ENCODE data around the gene USH1C.

Gene USH1C

DNA sequence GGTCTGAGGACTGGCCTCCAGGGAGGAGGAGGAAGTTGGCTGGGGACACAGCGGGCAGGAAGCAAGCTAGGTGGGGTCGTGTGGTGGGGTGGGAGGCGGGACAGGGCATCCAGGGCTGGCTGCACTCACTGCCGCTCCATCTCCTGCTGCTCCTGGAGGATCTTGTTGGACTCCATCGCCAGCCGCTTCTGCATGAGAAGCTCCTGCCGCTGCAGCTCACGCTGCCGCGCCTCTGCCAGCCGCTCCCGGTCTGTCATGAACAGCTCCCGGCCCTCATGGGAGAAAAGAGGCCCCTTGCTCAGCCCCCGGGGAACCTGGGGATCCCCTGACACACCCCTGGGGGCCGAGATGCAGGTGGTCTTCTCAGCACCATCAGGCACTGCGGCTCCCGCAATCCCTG lies 21.6 kb downstream of the USH1C start:
- no peak for DNase-seq

DNA sequence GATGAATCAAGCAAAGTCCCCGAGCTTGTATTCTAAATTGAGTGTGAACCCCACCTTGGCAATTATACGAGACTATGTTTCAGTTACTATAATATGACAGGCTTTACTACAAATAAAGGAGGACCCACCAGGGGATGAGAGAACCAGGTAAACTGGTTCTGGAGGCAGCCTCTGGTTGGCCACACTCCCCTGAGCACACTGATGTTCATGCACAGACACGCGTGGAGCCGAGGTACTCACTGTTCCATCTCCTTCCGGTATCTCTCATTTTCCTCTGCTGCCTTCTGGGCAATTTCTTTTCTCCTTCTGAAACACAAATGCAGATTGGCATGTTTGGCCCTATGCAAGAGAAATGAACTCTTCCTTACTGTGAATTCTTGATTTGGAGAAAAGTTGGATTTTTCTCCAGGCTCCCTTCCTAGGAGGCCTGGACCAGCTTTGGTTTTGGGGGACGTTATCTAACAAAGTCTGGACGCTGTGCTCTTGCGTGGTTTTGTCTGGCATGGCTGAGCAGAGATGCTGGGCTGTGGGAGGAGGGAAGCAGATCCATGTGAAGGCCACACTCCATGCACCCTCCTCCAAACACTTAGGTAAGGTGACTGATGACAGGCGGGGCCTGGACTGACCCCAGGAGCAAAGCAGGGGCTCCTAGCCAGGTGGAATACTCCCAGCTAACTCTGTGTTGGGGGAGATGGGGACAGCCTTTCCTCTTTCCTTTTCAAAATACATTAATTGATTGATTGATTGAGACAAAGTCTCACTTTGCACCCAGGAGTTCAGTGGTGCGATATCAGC lies 22.9 kb downstream of the USH1C start:
- DNase-seq, result no peak

DNA sequence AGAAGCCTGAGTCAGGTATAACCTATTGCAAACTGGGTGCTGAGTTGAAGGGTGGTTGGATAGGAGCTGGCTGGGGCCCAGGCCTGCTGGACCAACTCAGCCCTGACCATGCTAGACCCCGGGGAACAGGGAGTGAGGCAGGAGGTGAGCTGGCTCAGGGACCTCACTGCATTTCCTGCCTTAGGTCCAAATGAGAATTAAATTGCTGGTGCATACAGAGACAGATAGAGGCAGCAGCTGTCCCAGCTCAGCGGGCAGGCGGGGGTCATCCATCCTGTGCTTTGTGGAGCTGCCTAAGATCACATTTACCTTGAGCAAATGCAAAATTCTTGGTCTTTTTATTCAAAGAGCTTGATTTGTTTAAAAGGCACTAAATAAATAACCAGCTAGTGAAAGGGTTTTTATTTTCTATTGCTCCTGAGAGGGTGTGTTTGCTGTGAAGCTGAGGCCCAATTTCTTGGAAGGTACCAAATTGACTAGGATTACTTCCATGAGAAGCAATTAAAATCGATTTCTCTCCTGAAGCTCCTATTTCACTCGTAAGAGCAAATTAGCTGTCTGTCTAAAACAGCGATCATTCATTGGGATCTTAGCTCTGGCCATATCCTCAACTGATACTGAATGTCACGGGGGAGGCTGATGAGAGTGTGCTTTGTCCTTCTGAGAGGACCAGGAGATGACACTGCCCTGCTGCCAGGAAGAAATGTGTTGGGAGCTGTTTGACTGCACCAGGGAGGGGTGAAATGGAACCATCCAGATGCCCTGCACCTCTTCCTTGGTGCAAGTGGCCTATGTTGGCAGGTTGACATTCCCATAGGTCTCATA lies 24.9 kb downstream of the USH1C start:
- DNase-seq, result no peak

DNA sequence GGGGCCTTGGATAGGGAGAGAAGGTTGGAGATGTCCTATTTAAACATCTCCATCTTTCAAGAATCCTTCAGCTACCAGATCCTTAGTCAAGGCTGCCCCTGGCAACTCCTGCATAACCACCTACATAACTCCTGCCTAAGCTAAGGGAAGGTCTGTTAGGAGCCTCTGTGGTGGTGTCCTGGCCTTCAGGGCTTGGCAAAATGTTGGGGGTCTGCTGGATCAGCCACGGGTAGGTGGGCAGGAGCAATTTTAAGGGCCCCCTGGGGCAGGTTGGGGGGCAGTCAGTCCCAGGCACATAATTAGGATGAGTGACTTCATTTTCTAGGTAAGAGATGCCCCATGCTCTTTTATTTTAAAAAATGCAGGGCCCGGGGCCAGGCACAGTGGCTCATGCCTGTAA lies 25.9 kb downstream of the USH1C start:
- DNase-seq, result no peak

DNA sequence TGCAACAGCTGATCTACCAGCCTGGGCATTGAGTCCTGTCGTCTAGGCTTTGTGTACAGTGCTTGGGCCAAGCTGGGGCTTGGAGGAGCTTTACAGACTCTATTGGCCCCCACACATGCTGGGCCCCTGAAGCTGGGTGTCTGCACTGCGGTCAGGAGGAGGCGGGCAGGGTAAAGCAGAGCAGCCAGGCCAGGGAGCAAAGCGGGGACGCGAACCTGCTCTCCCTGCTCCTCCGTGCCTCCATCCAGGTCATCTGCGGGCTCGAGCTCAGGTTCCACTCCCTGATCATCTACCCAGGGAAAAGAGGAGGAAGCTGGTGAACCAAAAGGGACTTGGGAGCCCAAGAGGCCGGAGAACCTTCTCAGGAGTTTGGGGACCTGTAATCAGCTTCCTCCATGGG lies 27.0 kb downstream of the USH1C start:
- no peak for DNase-seq

DNA sequence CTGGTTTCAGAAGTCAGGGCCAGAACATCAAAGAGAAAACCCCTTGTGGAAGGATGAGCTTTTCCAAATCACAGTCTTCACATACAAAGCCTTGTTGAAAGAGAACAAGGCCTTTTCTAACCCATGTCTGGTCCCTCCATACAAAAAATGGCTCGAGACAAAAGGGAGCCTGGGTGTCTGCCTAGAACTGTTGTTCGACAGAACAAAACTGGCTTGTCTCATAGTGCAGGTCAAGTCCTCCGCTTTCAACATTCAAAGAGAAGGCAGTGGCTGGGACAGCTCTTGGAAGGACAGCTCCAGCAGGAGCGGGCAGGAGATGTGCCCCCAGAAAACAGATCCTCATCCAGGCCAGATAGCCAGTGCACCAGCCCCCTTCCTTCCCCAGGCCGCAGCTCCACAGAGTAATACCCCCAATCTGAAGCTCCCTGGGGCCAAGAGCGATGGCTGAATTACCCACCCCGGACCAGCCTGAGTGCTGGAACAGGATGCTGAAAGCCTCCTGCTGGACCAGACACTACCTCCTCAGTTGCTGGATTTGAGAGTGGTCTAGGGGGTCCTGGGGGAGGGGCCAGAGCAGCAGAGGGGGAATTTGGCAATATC lies 27.6 kb downstream of the USH1C start:
- no peak for DNase-seq

DNA sequence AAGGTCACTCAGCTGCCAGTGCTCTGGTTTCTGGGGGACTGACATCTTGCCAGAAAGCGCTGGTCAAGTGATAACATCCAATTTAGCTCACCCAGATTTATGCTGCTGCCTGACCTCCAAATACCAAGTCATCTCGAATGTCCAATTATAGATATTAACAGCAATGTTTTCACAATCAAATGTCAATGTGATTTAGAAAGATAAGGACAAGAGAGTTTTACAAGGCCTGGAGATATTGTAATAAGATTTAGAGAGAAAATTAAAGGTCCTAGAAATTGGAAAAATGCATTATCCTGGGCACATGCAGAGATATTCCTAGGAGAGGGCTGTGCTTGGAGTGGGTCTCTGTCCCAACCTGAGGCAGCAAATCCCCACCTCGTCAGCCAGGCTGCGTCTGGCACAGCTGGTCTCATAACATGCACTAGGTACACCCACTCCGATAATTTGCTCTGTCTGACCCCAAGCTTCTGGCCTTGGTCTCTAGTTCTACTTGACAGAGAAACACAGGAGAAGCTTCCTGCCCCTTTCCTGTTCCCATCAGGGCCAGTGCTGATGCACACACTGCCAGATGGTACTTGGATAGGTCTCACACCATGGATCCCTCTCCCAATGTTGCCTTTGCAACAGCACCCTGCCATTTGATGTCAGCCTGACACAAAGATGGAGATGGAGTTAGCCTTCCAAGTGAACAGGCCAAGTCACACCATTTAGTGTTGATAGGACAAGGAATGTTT lies 28.6 kb downstream of the USH1C start:
- DNase-seq, result no peak

DNA sequence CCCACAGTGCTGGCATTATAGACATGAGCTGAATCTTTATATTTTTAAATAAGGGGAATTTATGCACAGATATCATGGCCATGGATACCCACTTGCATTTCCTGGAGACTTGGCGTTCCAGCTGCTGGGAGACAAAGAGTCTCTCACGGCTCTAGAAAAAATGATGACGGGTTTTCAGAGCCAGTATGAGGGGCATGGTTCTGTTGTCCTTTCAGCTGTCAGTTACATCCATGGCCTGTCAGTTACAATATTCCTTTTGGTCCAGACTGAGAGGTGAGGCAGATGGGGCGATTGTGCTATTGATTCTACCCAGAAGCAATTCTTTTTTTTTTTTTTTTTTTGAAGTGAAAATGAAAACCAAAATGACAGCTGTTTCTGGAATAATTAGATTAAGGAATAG lies 29.7 kb downstream of the USH1C start:
- DNase-seq, result no peak

DNA sequence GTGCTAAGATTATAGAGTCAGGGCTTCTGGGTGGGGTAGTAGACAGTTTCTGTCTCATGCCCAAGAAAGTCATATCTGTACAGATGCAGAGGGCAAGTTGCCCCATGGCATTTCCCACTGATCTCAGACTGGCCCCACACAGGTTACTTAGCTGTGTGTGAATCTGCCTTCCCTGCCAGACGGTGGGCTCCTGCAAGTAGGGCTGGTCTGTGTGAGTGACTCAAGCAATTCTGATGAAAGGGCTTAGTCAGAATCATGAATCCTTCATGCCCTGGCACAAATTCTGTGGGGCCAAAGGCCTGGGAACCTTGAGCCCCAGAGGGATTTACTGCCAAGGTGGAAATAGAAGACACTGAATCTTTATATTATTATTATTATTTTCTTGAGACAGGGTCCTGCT lies 30.4 kb downstream of the USH1C start:
- no peak for DNase-seq

DNA sequence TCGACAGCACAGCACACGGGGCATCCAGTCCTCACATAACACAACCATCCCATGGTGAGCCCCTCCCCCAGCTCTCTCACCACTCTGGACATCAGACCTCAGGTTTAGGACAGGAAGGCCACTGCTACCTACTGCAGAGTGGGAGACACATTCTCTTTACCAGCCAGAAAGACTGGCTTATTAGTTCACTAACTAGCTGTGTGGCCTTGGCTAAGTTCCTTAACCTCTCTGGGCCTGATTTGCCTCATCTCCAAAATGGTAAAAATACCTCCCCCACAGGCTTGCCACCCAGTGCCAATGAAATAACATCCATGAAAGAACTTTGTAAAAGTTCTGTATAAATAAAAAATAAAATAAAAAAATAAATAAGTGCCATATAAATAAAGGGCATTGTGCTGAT lies 32.1 kb downstream of the USH1C start:
- DNase-seq, result no peak

DNA sequence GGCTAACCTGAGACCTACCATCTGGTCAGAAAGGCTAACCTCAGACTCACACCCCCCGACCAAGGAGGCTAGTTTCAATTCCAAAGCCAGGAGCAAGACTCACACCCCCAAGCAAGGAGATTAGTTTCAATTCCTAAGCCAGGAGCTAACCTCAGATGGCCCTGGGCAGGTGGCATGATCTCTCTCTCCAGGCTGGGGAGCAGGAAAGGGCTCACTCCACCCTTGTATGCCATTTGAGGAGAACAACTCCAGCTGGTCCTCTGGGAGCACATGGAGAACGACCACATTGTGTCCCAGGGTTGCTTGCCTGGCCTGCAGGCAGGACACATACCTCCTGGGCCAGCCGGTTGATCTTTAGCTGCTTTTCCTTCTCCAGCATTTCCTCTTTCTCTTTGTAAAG lies 32.6 kb downstream of the USH1C start:
- no peak for DNase-seq

DNA sequence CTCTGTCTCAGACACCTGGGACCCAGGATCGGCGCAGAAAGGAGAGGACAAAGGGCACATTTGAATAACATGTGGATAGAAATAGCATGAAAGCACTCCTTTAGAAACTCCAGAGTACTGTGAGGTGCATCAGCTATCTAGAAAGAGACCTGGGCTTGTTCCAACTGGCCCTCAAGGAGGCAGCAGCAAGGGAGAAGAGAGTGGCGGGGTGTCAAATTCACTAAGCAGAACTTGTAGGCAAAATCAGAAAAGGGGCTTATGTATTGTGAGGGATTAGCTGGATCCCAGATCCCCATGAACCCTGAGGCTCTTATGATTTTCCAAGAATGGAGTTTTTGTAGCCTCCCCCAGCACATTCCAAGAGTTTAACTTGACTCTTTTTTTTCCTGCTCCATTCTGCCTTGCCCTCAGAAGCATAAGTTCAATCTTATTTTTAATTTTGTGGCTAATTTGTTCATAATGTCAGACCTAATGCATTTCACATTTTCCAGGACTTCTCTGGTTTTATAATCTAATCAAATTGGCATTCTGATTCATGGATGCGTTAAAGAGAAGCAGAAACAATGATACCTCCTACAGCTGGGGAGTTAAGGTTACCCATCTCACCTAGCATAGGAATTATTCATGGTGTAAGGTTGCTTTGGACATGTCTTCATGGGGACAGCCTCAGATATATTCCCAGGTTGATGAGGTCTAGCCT lies 33.6 kb downstream of the USH1C start:
- no peak for DNase-seq

DNA sequence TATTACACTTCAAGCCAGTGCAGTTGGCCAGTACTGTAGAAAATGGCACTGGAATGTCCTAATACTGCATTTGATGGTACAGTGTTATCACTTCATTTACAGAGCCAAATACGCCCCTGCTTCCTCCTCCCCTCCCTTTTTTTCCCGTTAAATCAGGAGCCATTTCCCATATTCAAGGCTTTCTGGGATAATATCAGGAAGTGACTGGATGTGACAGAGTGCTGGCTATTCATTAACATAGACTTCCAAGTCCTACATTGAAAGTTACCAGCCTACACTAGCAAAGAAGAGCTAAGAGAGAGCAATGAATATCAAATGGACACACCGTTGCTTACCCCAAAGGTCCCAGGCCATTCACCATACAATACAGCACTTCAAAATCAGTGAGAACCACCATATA lies 35.4 kb downstream of the USH1C start:
- no peak for DNase-seq

DNA sequence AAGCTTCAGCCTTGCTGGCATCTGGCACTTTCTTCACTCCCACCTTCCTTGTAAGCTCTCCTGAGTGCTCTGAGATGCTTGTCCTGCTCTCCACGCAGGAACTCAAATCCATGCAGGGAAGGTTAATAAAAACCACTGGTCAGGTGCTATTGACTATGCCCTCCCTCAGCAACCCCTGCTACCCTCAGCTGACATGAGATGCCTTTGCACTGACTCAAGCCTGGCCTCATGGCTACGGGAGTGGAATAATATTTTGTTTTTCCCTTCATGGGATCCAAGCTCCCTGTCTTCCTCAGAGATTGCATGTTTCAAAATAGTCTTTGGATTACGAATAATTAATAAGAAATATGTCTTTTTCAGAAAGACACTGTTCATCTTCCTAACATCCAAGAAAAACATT lies 35.9 kb downstream of the USH1C start:
- no peak for DNase-seq

DNA sequence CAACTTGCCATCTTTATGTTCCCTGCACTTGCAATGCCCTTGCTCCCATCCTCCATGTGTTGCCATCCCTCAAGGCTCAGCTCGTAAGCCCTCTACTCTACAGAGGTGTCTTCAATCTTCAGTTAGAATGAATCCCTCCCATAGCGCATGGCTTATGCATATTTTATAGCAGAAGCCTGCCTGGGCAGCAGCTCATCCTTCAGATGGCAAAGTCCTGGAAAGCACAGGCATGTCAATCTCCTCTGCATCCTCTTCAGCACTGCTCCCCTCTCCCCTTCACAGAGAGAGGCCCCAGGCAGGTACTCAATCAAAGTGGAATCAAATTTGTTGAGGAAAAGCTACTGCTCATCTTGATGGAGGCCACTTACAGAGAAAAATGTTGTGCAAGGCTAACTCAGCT lies 36.4 kb downstream of the USH1C start:
- no peak for DNase-seq

DNA sequence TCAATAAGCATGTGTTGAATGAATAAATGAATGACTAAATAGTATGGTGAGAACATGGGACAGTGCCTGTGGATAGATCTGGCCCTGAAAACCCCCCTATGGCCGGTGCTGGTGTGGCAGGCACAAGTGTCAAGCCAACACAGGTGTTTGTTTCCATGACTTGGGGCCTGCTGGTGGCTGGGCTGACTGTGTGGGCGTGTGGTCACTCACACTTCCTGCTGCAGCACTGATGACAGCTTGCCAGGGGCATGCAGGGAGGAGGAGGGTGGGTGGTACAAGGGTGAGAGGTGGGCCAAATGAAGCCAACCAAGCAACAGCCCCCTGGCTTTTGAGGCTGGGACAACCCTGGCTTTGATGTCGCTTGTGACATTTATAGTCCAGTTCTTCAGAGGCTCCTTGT lies 37.3 kb downstream of the USH1C start:
- no peak for DNase-seq

DNA sequence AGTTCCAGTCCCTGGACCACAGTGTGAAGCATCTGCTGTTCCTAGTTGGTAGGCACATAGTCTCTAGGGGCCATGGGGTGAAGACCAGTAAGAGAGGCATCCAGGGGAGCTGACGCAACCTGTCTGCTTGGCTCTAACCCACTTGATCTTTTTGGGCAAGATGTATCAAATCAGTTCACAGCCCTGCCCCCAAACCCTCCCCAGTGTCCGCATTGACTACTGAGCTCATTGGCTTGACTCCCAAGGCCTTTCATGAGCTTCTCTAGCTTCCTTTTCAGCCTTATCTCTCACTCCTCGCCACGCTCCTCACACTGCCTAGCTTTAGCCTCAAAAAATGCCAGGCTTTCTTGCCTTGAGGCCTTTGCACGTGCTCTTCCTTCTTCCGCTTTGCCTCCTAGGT lies 37.9 kb downstream of the USH1C start:
- DNase-seq, result no peak

DNA sequence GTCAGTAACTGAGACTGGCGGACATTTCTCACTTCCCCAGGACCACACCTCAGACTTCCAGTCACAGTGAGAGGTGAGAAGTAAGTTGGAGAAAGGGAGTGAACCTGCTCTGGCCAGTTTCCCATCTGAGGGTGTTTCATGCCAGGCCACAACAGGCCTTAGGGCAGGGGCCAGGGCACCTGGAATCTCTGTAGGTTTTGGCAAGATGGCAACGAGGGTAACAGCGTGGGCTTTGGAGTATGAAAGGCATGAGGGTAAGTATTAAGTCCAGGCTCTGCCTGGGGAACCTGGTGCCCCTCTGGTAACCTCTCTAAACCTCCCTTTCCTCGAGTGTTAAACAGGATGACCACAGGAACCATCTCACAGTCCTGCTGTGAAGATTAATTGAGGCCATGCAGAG lies 39.1 kb downstream of the USH1C start:
- DNase-seq, result no peak

DNA sequence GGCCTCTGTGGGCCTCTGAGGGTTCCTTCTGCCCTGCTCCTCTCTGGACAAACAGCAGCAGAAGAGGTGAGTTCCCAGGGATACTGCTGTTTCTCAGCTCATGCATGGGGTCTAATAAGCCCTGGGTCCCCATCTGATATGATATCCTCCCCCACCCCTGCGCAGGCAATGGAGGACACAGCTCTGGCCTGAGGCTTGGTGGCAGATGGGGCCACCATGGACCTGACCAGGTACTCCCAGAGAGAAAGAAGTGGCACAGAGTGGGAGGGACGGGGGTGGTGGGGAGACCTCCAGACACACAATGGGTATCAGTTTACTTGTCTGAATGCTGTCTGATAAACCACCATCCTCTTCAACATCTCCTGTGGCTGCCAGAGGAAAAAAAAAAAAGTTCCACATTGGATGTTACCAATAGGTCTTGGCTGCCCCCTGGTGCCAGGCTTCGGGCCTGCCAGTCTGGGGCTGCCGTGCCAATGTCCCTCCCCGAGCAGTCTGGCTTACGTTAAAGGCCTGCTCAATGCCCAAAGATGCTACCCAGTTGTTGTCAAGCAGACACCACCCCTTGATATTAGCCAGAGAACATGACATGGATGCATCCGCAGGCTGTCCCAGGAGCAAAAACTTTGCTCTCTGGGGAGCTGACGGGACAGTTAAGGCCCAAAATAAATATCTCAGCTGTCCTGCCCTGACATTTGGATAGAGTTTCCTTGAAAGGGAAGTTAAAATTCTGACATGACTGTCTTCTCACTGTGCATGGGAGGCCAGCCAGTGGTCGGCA lies 39.7 kb downstream of the USH1C start:
- peak; percentile 73 for DNase-seq

DNA sequence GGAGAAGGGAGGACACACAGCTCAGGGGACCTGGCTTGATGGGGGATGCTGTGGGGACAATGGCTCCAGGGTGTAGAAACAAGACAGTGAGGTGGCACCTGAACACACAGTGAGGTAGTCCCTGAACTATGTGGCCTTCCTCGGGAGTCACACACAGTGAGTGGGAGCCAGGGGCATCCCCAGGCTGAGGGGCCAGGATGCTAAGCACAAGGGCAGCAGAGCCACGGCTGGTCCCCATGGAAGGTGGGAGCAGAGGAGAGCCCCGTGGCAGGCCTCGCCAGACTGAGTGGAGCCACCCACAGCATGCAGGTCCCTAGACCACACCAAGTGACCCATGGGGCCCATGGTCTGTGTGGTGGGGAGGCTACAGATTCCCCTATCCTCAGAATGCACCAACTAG lies 41.6 kb downstream of the USH1C start:
- no peak for DNase-seq

DNA sequence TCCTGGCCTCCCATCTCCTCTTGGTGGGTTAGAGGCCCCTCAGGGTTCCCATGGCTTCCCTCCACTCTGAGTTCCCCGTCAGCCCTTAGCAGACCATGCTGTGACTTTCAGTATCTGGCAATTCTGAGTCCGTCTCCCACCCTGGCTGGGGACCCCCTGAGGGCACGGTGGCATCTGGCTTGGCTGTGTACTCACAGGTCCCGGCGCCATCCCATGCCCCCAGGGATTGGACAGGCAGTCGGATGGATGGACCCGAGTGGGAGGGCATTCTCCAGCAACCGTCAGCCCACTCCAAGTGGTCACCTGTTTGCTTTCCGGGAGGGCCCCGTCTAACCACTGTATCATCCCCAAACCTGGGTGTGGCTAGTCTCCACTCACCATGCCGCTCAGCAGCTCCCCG lies 43.5 kb downstream of the USH1C start:
- DNase-seq, result no peak

DNA sequence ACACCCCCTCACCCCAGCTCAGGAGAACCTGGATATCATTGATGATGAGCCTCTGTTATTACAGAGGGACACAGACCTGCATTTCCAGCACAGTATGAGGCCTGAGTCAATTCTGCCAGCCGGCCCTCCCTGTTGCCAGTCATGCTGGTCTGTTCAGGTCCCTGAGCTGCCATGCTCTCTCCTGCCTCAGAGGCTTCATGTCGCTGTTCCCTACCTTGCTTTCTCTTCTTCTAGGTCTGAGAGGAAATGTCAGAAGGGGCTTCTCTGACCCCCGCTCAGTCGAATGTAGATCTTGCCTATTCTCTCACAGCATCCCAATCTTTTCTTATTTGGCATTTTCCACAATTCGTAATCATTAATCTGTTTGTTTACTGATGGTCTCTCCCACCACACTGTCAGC lies 45.7 kb downstream of the USH1C start:
- DNase-seq, result no peak

Data from CD4-positive, alpha-beta T cell treated with Interleukin-12 subunit alpha and Interleukin-12 subunit beta, for 1 hour (primary cell).